Measurements from ENCODE around the gene CACNB3. TPM values are rescaled to one million over a fixed set of nuclear protein-coding genes. Genes with fewer than 3 reads are reported as not detected.

Gene CACNB3
- total RNA-seq: 1 to 10 TPM; 8.8 to 9.5 TPM
- long read RNA-seq, partial matches to known transcripts: 1 of 1 reads
- long read RNA-seq, other reads (novel, unspliced or antisense): 0 of 1 reads

- DNase-seq: peak; percentile 82
- intact Hi-C loops (cut with DNase I): no loop called here
- peak; percentile 10 to 36 for ATAC-seq
Measured at GRCh38 chr12:48817873-48818830, at the start of gene CACNB3. Gene CACNB3, plus strand, starts transcription at chr12:48818496. Its CDS starts 434 bp downstream, at chr12:48818930.

DNA sequence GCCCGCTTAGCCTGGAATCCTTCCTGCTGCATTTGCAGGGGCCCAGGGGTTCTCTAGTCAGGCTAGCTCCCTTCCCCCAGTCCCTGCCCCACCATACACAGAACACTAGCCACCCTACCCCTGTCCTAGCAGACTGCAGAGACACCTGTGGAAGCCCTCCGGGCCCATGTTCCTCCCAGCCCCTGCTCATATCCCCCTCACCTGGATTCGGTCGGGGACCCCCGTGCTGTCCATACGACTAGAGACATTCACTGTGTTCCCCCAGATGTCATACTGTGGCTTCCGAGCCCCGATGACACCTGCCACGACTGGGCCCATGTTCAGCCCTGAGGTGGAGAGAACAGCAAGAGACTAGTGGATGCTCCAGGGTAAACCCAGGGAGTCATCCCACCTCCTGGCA, 49.6 kb upstream of the CACNB3 start:
- DNase-seq (no peak), ATAC-seq (no peak)
- intact Hi-C loops (cut with DNase I): no loop called here

- intact Hi-C loops (cut with DNase I): no loop called here
- no peak for ATAC-seq
- no peak for DNase-seq
Measured at GRCh38 chr12:48770756-48771155, 47.5 kb upstream of the CACNB3 start.

DNA sequence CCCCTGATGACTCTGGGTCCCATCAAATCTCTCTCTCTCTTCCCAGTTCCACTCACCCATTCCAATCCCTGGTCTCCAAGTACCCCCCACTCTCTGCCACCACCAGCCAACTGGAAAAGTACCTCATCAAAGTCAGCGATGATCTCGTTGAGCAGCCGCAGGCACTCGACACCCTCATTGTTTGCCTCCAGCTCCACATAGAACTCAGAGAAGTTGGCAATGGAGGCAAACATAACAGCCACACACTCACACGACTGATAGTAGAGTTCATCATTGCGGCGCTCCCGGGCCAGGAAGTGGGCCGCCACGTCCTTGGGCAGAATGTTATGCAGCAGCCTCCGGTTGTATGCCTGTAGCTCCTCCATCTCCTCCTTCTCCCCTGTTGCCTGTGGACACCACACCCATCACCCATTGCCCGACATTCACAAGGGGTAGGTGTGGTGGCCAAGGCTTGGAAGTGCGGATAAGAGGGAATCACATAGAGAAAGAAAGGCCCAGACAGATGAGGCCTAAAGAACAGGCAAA, 46.6 kb upstream of the CACNB3 start:
- intact Hi-C loops (cut with DNase I): no loop called here
- ATAC-seq (peak in 1 of 2 donors; percentile 46), DNase-seq (no peak)

DNA sequence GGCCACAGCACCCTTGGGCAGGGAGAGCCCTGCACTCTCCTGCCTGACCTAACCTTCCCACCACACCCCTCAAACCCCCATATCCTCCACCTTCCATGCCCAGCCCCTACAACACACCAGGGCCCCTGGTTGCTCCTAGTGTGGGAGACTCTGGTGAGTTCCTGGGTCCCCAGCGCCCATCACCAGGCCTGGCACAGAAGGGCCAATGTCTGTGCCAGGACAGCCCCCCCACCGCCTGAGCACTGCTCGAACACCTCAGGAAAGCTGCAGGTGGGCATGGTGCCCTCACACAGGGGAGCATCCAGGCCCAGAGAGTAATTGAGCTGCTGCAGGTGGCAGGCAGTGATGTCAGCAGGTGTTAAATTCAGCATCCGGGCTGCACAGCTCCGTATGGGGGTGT, 44.6 kb upstream of the CACNB3 start:
- ATAC-seq: no peak
- intact Hi-C loops (cut with DNase I): no loop called here

DNA sequence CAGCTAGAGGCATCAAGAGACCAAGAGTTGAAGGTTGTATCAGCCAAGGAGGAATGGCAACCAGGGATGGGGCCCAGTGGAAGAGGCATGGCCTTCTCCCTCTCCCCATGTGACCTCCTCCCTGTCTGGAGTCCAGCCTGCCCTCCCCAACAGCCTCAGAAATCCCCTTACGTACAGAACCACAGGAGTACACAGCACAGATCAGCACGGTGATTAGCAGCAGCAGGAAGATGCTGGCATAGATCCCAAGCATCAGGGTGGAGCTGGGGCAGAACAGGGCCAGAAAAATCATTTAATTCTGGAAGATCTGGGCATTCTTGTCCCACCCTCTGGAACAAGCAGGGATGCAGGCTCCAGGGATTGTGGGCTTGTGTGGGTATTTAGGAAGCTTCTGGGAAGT, 43.8 kb upstream of the CACNB3 start:
- intact Hi-C loops (cut with DNase I): no loop called here
- ATAC-seq: no peak
- no peak for DNase-seq

More for the DNA sequence above, 44.6 kb upstream of the CACNB3 start:
- DNase-seq: no peak

GRCh38 chr12:48775299-48775698, 43.0 kb upstream of the CACNB3 start:
- no peak for ATAC-seq
- intact Hi-C loops (cut with DNase I): no loop called here

DNA sequence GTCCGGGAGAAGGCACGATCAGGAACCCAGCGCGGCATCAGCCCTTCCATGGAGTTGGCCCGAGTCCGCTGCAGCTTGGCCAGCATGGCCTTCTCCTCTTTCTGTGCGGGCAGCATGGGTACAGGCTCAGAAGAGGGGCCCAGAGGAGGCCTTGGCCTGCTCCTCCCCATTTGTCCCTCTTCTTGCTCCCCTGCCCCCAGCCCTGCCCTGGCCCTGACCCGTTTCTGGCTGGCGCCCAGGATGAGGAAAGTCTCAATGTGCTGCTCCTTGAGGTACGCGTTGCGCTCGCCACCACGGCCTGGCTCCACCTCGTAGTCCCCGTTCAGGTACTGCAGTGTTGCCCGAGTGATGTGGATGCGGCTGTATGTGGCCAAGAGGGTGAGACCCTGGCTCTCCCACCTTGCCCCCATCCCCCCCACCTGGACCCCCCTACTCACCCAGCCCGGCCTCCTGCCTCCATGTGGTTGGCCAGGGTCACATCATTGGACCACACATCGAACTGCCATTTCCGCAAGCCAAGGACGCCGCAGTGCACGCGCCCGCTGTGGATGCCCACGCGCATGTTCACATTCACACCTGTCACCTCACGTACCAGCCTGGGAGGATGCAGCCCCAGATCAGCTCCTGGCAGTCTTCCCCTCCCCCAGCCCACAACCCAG, 42.2 kb upstream of the CACNB3 start:
- intact Hi-C loops (cut with DNase I): no loop called here
- ATAC-seq (no peak), DNase-seq (no peak)

More at GRCh38 chr12:48775299-48775698, 43.0 kb upstream of the CACNB3 start:
- no peak for DNase-seq

GRCh38 chr12:48776956-48777355, 41.3 kb upstream of the CACNB3 start:
- DNase-seq: no peak
- ATAC-seq: no peak
- intact Hi-C loops (cut with DNase I): no loop called here

DNA sequence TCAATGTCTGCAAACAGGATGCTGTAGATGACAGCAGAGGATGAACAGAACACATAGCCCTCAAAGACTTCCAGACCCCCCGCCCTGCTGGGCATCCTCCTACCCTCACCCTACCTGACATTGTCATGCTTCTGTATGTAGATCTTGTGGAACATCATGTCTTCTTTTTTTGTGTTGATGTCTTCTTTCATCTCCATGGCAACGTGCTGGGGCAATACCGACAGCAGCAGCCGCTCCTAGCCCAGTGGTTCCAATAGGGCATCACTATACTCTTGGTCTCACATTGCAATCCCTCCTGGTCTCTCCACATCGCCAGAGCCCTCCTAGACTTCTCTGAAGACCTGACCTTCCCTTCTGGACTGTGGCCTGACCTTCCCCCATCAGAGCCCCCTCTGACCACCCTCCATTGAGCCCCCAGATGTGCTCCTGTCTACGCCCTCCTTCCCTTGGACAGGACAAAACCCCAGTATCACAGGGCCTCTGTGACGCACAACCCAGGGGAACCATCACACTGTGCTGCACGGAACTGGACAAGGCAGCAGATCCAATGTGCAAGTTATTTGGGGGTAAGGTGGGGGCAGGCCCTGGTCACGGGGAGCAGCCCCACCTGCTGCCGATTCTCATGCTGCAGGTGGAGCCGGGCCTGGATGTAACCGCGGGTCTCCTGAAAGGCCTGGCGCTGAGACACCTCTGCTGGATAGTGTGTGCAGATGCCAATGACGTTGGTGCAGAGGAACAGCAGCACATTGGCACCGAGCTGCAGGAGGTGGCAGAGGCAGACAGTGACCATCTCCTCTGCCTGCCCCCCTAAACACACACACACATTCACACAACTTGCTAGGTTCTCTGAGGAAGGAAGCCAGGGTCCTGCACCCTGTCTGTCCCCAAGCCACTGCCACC, 40.5 kb upstream of the CACNB3 start:
- peak in 1 of 2 donors; percentile 13 for ATAC-seq

GRCh38 chr12:48779869-48780268, 38.4 kb upstream of the CACNB3 start:
- ATAC-seq: peak; percentile 78 to 80
- intact Hi-C loops (cut with DNase I): no loop called here
- DNase-seq: peak; percentile 72

More for the DNA sequence above, 40.5 kb upstream of the CACNB3 start:
- peak; percentile 67 for DNase-seq
- intact Hi-C loops (cut with DNase I): no loop called here

DNA sequence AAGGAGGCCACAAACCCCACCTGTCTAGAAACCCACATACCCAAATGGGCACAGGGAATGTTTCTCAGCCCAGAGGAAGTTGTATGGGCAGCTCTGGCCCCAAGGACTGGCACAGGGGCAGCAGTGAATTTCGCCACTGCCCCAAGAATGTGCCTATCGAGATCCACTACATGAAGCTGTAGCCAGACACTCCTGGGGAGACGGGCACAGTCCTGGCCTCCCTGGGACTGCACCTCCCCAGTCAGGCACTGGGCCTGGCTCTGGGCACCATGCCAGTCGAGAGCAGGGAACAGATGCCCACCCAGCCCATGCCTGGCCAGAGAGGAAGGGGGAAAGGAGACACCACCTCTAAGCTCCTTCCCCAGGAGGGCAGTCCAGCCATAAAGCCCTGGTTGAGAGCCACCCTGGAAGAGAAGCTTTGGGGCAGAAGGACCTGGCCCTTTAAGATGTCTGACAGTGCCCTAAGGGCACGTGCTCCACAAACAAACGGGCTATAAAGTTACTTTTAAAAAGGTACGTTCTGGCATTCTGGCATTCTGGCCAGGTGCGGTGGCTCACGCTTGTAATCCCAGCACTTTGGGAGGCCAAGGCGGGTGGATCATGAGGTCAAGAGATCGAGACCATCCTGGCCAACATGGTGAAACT, 37.8 kb upstream of the CACNB3 start:
- ATAC-seq (peak in 1 of 2 donors; percentile 5), DNase-seq (no peak)
- intact Hi-C loops (cut with DNase I): no loop called here

GRCh38 chr12:48781750-48782456, 36.4 kb upstream of the CACNB3 start:
- DNase-seq: no peak
- intact Hi-C loops (cut with DNase I): no loop called here
- no peak for ATAC-seq

DNA sequence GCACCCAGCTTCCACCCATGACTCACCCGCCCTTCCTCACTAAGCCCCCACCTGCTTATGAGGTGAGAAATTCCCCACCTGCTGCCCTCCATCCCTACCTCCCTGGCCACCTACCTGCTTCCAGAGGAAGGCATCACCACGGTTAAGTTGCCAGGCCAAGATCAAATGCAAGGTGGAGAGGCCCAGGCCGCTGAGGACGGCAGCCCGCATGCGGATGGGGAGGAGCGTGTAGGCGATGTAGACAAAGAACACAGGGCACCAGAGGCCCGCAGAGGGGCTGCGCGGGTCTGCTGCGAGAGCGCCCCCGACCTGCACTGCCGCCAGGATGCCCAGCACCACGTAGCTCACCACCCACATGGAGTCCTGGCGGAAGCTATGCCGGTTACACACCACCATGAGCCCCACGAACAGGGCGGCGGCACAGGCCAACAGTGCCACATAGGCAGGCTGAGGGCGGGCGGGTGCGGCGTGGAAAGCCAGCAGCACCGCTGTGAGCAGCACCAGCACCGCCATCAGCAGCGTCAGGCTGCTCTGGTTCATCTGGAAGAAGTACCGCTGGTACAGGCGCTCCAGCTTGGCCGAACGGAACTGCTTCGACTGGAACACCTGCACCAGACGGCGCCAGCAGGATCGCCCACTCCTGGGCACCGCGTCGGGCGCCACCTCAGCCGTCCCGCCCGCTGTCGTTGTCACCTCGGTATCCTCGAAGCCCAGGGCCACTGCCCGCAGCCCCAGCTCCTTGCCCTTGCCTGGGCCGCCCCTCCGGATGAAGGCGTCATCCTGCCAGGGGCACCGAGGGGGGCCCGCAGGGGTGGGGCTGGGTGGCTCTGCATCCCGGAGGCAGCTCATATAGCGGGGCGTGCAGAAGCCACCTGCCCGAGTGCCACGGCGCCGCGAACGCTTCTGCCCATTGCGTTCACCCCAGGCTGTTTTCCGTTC, 35.6 kb upstream of the CACNB3 start:
- intact Hi-C loops (cut with DNase I): no loop called here
- DNase-seq (no peak), ATAC-seq (no peak)

- DNase-seq: no peak
- ATAC-seq: no peak
- intact Hi-C loops (cut with DNase I): no loop called here
Measured at GRCh38 chr12:48783432-48783831, 34.9 kb upstream of the CACNB3 start.

- DNase-seq: peak; percentile 64
- intact Hi-C loops (cut with DNase I): no loop called here
- peak; percentile 65 to 79 for ATAC-seq
Measured at GRCh38 chr12:48786591-48787544, 31.4 kb upstream of the CACNB3 start.

All from left cardiac atrium (tissue), 4 donors.